Endothelial cell (in vitro differentiated cells): ENCODE measurements around the gene ELAVL2. TPM values are rescaled to one million over a fixed set of nuclear protein-coding genes. Genes with fewer than 3 reads are reported as not detected.

ENCODE experiments used
- DNase-seq: peaks from one replicate; pipeline ENCODE4 v3.0.0; 2021; ENCODE audit warnings: low spot score
- H3K27ac Mint-ChIP-seq: one replicate; pipeline ENCODE4 v1.8.0; 2021; ENCODE audit warnings: mixed read lengths, inconsistent platforms; ENCODE audit not compliant: unreplicated experiment
- H3K27me3 Mint-ChIP-seq: one replicate; pipeline ENCODE4 v1.8.0; 2021; ENCODE audit warnings: mild to moderate bottlenecking, moderate library complexity, mixed read lengths, inconsistent platforms; ENCODE audit not compliant: unreplicated experiment
- H3K36me3 Mint-ChIP-seq: one replicate; pipeline ENCODE4 v1.8.0; 2021; ENCODE audit warnings: mild to moderate bottlenecking, low read depth, mixed read lengths, inconsistent platforms; ENCODE audit not compliant: unreplicated experiment
- H3K4me1 Mint-ChIP-seq: one replicate; pipeline ENCODE4 v1.8.0; 2021; ENCODE audit warnings: mild to moderate bottlenecking, mixed read lengths, inconsistent platforms; ENCODE audit not compliant: unreplicated experiment
- H3K4me3 Mint-ChIP-seq: one replicate; pipeline ENCODE4 v1.8.0; 2021; ENCODE audit warnings: mild to moderate bottlenecking, mixed read lengths, inconsistent platforms; ENCODE audit not compliant: unreplicated experiment
- H3K9me3 Mint-ChIP-seq: one replicate; pipeline ENCODE4 v1.8.0; 2021; ENCODE audit warnings: mixed read lengths, inconsistent platforms; ENCODE audit not compliant: unreplicated experiment
- total RNA-seq: library from RNA; stranded (reverse); fragmentation: NEBNext Ultra II Directional; extraction: Animal tissue kit (Norgen Biotek cat#: 25700); gene quantifications from one replicate; pipeline ENCODE4 v1.2.1, GENCODE V29; 2021; ENCODE audit not compliant: unreplicated experiment
- TF ChIP-seq, protein P1 (sequence below): fragments of 200-600 bp; sonication (generic); IDR thresholded peaks from one replicate; pipeline ENCODE4 v1.5.0; 2021; ENCODE audit warnings: antibody characterized with exemption; ENCODE audit not compliant: unreplicated experiment

The ELAVL2 gene
- total RNA-seq, 1 donor from 2014 or later, result 10.3 TPM

DNA sequence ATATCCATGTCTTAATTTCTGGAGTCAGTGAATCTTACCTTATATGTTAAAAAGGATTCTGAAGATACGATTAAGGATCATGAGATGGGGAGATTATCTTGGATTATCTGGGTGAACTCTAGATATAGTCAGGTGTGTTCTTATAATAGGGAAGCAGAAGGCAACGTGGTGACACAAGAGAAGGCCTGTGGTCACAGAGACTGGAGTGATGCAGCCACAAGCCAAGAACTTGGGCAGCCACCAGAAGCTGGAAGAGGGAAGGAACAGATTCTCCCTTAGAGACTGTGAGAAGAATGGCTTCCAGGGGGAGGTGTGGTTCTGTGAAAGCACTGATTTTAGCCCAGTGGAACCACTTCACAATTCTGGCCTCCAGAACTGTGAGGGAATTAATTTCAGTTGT, 177.4 kb downstream of the ELAVL2 start:
- TF ChIP-seq, protein P1, sequence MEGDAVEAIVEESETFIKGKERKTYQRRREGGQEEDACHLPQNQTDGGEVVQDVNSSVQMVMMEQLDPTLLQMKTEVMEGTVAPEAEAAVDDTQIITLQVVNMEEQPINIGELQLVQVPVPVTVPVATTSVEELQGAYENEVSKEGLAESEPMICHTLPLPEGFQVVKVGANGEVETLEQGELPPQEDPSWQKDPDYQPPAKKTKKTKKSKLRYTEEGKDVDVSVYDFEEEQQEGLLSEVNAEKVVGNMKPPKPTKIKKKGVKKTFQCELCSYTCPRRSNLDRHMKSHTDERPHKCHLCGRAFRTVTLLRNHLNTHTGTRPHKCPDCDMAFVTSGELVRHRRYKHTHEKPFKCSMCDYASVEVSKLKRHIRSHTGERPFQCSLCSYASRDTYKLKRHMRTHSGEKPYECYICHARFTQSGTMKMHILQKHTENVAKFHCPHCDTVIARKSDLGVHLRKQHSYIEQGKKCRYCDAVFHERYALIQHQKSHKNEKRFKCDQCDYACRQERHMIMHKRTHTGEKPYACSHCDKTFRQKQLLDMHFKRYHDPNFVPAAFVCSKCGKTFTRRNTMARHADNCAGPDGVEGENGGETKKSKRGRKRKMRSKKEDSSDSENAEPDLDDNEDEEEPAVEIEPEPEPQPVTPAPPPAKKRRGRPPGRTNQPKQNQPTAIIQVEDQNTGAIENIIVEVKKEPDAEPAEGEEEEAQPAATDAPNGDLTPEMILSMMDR, result no peak
- Mint-ChIP-seq H3K9me3 (no peaks in the 10 kb centered on the region), H3K4me3 (no peak overlapping the region), H3K36me3 (no peaks in the 10 kb centered on the region), H3K27me3 (peaks cover 2% of the 10 kb centered on the region), H3K27ac (no peak overlapping the region), H3K4me1 (no peaks in the 10 kb centered on the region)
- DNase-seq, result no peak

DNA sequence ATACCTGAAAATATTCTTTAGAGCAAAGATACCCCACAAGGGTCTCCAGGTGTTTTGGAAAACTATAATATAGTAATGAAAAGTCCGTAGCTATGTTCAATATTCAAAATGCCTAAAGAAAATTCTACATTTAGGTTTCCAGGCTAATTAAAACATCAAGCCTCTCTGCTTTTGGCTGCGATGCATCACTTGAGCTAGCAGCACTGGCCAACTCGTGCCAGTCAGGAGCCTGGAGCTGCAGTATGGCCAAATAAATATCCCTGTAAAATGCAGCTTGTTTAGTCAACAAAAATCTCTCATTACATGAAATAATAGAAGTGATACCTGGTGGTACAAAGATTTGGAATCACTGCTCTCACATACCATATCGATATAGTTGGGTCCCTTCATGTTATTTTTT, 181.1 kb downstream of the ELAVL2 start:
- Mint-ChIP-seq H3K4me1 (no peaks in the 10 kb centered on the region), H3K27ac (no peak overlapping the region), H3K27me3 (peaks cover under 1% of the 10 kb centered on the region), H3K36me3 (no peaks in the 10 kb centered on the region), H3K4me3 (no peak overlapping the region), H3K9me3 (no peaks in the 10 kb centered on the region)
- DNase-seq, result no peak
- TF ChIP-seq, protein P1, result no peak

DNA sequence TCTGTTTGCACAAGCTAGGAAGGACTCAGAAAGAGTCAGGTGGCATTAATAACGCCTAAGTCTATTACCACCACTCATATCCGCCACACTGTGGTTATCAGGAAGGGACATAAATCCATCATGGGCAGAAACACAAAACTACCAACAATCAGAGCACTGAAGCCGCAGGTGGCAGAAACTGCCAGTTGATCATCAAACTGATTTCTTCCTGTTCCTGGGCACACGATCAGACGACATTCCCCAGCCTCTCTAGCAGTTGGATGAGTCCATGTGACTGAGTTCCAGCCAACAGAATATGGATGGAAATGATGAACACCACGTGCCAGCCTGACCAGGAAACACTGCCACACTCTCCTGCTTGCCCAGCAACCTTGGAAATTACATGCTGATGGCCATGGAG, 181.7 kb downstream of the ELAVL2 start:
- H3K27me3 Mint-ChIP-seq, result no peaks in the 10 kb centered on the region
- H3K36me3 Mint-ChIP-seq, result no peaks in the 10 kb centered on the region
- H3K27ac Mint-ChIP-seq, result no peak overlapping the region
- H3K4me1 Mint-ChIP-seq, result no peaks in the 10 kb centered on the region
- no peak overlapping the region for H3K4me3 Mint-ChIP-seq
- H3K9me3 Mint-ChIP-seq, result no peaks in the 10 kb centered on the region
- no peak for DNase-seq
- TF ChIP-seq, protein P1, result no peak

DNA sequence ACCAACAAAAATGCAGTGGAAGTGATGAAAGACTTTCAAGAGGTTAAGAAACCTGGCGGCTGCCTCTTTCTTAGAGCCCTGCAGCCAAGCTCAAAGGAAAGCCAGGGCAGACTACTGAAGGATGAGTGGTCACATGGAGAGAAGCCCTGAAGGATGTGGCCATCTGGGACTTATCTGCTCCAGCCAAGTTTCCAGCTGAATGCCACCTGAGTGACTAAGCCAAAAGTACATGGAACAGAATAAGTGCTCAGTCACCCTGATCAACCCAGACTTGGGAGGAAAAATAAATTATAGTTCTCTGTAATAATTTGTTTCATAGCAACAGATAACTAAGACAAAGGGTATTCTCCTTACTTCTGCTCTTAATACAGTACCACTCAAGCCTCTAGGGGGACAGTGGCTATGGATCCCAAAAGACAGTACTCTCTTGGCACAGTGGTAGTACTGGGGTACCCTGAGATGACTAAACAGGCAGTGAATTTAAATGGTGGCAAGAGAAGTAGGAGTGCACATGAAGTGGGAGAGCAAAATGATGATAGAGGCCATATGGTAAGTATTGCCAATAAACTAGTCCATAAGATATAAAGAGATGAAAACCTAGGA, 182.3 kb downstream of the ELAVL2 start:
- DNase-seq, result no peak
- Mint-ChIP-seq H3K36me3 (no peaks in the 10 kb centered on the region), H3K4me1 (no peaks in the 10 kb centered on the region), H3K27ac (no peak overlapping the region), H3K27me3 (no peaks in the 10 kb centered on the region), H3K9me3 (no peaks in the 10 kb centered on the region), H3K4me3 (no peak overlapping the region)
- TF ChIP-seq, protein P1, result no peak
